ENCODE results near the gene SSH3. TPM values are rescaled to one million over a fixed set of nuclear protein-coding genes. Genes with fewer than 3 reads are reported as not detected.
"Not testable (repeated sequence)": the region's sequence is repeated elsewhere in the genome, so short reads cannot be mapped to it uniquely, and the experiment has no call there.

SSH3 gene, protein sequence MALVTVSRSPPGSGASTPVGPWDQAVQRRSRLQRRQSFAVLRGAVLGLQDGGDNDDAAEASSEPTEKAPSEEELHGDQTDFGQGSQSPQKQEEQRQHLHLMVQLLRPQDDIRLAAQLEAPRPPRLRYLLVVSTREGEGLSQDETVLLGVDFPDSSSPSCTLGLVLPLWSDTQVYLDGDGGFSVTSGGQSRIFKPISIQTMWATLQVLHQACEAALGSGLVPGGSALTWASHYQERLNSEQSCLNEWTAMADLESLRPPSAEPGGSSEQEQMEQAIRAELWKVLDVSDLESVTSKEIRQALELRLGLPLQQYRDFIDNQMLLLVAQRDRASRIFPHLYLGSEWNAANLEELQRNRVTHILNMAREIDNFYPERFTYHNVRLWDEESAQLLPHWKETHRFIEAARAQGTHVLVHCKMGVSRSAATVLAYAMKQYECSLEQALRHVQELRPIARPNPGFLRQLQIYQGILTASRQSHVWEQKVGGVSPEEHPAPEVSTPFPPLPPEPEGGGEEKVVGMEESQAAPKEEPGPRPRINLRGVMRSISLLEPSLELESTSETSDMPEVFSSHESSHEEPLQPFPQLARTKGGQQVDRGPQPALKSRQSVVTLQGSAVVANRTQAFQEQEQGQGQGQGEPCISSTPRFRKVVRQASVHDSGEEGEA
- total RNA-seq (2014; rRNA removed; shearing (Covaris generic)), result 3.8 and 5.9 TPM in 2 replicates
- 11.4 and 14.1 TPM in 2 replicates for polyA plus RNA-seq (2015; cell fraction: cytosol; rRNA removed)
- 49.6 and 63.5 TPM in 2 replicates for polyA plus RNA-seq (2015; cell fraction: nucleus; rRNA removed)

DNA sequence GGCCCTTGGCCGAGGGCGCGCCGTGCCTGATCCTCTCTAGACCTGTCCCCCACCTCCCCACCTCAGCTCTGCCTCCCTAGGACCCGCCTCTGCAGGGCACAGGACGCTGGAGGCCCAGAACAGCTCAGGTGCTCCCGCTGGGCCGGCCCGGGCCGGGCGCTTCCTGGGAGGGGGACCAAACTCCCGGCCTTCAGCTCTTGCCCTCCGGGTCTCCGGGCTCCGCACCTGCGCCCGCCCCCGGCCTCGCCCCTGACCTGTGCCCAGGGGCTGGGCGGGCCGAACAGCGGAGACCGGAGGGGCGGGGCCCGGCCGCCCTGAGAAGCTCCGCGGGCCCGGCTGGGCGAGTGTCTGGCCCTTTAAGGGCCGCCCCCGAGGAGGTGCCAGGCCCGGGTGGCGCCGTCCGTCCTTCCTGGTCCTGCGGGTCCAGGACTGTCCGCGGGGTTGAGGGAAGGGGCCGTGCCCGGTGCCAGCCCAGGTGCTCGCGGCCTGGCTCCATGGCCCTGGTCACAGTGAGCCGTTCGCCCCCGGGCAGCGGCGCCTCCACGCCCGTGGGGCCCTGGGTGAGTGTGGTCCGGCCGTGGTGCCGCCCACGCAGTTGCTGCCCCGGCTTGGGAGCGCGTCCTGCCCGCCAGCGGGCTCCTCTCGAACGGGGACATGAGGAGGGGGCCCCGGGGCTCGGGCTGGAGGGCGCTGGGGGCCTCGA lies at the start of gene SSH3:
TSS of gene SSH3 (plus strand) at position 399 of the 703 bp plus-strand sequence. CDS start at position 495, 96 bp downstream.
- DNase-seq (ENCODE audit: low read depth, low spot score), result peak; percentile 54
- in situ Hi-C loops (cut with HindIII; ENCODE audit: low pct_unique_long_range_greater_than_20kb, low sequenced_read_pairs), result no loop called here

DNA sequence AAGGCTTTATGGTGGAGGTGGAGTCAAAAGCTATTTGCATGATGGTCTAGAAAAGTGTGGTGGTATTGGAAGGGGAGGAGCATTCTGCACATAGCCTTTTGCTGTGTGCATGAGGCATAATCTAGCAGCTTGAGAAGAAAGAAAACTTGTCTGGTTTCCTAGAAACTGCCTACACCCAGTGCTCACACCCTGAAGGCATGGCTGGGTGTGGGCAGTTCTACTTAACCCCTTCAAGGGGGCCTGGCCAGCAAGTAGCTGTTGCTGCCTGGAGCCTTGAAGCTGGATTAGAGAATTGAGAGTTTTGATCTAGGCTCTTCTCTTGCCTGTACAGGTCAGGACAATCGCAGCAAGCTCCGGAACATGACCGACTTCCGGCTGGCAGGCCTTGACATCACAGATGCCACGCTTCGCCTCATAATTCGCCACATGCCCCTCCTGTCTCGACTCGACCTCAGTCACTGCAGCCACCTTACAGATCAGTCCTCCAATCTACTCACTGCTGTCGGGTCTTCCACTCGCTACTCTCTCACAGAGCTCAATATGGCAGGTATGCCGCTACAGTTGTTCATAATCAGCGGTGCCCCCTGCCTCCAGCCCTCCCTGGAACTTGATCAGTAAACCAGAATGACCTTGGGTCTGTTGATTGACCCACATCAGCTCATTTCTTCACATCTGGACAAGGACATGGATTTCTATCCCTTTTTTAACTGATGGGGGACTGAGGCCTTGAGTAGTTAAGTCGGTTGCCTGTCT lies 49.3 kb upstream of the SSH3 start:
- in situ Hi-C loops (cut with HindIII; ENCODE audit: low pct_unique_long_range_greater_than_20kb, low sequenced_read_pairs), result no loop called here

DNA sequence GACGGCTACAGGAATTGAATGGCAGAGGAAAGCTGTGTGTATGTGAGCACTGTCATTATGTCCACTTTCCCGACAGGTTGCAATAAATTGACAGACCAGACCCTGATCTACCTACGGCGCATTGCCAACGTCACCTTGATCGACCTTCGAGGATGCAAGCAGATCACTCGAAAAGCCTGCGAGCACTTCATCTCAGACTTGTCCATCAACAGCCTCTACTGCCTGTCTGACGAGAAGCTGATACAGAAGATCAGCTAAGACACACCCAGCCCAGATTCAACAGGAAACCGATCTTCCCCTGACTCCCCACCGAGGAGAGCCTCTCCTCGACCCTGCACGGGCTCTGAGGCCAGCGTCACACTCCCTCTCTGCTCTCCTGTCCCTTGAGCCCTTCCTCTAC lies 48.5 kb upstream of the SSH3 start:
- DNase-seq (ENCODE audit: low read depth, low spot score), result no peak
- in situ Hi-C loops (cut with HindIII; ENCODE audit: low pct_unique_long_range_greater_than_20kb, low sequenced_read_pairs), result no loop called here

More for the DNA sequence above, 49.3 kb upstream of the SSH3 start:
- peak; percentile 29 for DNase-seq (ENCODE audit: low read depth, low spot score)

DNA sequence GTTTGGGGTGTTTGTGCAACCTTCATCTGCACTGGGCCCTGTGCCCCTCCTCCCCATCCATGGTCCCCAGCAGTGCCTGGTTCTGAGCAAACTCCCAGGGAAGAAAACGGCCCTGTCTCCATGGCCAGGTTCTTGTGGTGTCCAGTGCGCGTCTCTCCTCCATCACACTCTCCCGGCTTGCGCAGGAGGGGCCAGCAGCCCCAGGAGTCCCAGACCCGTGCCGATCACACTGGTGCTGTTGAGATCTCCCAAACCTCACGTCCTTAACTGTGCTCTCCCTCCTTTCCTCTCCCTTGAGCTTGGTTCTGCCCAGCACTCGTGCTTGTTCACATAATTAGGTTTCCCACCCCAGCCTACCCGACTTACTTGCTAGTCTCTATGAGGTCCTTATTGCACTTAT lies 48.0 kb upstream of the SSH3 start:
- DNase-seq (ENCODE audit: low read depth, low spot score), result no peak
- in situ Hi-C loops (cut with HindIII; ENCODE audit: low pct_unique_long_range_greater_than_20kb, low sequenced_read_pairs), result no loop called here

DNA sequence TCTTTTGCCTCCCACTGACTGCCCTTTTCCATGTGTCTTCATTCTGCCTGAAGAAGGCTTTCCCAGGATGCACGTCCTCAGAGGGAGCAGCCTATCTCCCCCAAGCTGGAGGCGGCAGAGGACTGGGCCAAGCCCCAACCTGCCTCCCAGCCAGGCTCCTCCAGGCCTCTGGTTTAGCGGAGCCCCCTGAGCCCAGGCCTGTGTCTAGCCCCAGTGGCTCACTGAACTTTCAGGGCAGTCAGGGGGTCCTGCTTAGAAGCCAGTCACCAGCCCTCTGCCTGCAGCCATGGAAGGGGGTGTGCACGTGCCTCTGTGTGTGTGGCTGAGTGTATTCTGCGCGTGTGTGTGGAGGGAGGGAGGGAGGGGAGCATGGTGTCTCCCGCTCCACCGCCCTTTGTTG lies 47.5 kb upstream of the SSH3 start:
- no peak for DNase-seq (ENCODE audit: low read depth, low spot score)
- in situ Hi-C loops (cut with HindIII; ENCODE audit: low pct_unique_long_range_greater_than_20kb, low sequenced_read_pairs), result no loop called here

DNA sequence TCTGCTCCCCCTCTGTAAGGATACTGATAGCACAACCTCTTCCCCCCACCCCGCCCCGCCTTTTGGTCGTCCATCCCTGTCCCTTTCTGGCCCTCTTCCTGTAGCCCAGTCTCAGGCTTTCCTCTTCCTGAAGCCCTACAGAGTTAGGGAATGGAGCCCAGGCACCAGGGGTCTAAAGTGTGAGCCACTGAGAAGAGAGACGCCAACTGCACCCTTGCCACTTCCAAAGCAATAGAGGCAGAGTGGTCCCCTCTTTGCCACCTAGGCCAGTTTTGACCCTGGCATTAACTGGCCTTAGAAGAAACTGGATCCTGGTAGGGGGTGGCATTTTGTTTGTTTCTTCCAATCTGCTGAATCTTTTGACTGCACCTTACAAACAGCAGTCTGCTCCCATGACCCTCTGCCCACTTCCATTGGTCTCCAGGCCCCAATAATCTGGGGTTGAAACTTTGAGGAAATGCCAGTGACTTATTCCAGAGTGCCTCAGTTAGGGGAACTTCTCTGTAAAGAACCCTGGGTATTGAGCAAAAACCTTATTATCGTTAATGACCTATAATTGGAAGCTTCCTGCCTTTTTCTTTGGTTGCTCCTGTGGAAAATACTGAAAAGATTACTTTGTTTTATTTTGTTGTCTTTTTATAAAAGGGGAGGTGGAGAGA lies 46.7 kb upstream of the SSH3 start:
- no peak for DNase-seq (ENCODE audit: low read depth, low spot score)
- in situ Hi-C loops (cut with HindIII; ENCODE audit: low pct_unique_long_range_greater_than_20kb, low sequenced_read_pairs), result no loop called here

DNA sequence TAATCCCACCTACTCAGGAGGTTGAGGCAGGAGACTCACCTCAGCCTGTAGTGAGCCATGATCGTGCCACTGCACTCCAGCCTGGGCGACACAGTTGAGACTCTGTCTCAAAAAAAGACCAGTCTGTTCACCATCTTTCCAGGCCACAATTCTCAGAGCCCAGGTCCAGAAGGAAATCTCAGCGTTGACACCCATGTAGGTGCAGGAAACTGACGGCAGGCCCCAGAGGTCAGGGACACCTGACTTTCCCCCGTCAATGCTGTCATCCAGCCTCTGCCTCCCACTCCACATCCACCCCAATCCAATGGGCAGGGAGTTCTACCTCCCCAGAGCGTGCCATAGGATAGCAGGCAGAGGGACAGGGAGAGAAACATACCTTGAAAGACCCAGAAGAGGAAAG lies 42.9 kb upstream of the SSH3 start:
- in situ Hi-C loops (cut with HindIII; ENCODE audit: low pct_unique_long_range_greater_than_20kb, low sequenced_read_pairs), result no loop called here
- no peak for DNase-seq (ENCODE audit: low read depth, low spot score)

DNA sequence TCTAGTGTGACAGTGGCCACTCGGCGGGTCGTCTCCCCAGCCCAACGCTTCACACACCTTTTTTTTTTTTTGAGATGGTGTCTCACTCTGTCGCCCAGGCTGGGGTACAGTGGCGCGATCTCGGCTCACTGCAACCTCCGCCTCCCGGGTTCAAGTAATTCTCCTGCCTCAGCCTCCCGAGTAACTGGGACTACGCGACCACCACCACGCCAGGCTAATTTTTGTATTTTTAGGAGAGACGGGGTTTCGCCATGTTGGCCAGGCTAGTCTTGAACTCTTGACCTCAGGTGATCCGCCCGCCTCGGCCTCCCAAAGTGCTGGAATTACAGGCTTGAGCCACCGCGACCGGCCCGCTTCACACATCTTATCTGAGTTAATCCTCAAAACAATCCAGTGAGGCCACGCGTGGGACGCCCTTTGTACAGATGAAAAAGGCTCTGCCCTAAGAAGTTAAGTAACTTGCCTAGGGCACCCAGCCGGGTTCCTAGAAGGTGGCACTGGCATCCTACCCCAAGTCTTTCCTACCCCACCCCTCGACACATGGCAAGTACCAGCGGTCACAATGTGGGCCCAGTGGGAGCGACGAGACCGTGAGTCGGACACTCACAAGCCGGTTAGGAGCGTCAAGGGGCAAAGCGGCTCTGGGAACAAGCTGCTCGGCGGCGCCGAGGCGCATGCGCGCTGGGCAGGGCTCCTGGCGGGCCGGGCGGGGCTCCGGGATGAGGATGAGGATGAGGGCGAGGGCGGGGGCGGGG lies 42.3 kb upstream of the SSH3 start:
- peak; percentile 31 for DNase-seq (ENCODE audit: low read depth, low spot score)
- in situ Hi-C loops (cut with HindIII; ENCODE audit: low pct_unique_long_range_greater_than_20kb, low sequenced_read_pairs), result not testable (repeated sequence)

DNA sequence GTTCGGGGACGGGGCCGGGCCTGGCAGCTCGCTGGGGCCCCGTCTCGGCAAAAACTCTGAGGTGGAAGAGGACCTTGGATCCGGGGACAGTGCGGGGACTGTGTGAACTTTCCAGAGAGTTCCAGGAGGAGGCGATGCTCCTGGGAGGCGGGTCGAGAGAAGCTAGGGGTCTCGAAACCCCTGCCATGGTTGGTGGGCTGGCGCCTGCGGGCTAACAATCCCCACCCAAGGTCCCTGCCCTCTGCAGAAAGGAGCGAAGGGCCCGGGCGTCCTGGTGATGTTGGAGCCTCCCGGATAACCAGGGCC lies 41.7 kb upstream of the SSH3 start:
- in situ Hi-C loops (cut with HindIII; ENCODE audit: low pct_unique_long_range_greater_than_20kb, low sequenced_read_pairs), result no loop called here
- no peak for DNase-seq (ENCODE audit: low read depth, low spot score)

DNA sequence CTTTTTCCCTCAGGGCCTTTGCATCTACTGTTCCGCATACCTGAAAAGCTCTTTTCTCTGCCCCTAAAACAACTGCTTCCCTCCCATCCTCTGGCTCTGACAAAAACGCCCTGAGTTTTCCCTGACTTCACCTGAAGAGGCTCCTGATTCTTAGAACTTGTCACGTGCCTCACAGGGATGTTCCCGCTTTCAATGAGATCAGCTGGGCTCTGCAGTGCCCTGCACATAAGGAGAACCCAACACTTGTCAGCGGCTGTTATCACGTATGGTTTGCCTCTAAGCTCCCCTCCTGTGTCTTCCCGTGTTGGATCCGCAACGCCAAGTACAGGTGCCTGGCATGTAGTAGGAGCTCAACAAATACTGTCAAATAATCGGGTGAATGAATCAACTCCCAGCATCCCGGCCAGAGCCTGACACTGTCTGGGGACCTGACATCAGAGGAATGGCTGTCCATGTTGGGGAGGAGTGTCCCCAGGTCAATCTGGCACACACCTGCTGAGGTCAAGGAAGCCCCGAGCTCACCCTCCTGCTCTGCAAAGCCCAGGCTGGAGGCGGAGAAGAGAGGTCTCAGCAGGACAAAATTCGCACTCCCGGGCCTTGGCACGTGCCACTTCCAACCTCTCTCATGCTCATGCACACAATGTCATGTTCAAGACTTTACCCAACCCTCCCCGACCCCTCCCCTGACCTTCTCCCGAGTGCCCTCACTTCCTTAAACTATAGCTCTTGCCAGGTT lies 41.2 kb upstream of the SSH3 start:
- DNase-seq (ENCODE audit: low read depth, low spot score), result no peak
- in situ Hi-C loops (cut with HindIII; ENCODE audit: low pct_unique_long_range_greater_than_20kb, low sequenced_read_pairs), result no loop called here

DNA sequence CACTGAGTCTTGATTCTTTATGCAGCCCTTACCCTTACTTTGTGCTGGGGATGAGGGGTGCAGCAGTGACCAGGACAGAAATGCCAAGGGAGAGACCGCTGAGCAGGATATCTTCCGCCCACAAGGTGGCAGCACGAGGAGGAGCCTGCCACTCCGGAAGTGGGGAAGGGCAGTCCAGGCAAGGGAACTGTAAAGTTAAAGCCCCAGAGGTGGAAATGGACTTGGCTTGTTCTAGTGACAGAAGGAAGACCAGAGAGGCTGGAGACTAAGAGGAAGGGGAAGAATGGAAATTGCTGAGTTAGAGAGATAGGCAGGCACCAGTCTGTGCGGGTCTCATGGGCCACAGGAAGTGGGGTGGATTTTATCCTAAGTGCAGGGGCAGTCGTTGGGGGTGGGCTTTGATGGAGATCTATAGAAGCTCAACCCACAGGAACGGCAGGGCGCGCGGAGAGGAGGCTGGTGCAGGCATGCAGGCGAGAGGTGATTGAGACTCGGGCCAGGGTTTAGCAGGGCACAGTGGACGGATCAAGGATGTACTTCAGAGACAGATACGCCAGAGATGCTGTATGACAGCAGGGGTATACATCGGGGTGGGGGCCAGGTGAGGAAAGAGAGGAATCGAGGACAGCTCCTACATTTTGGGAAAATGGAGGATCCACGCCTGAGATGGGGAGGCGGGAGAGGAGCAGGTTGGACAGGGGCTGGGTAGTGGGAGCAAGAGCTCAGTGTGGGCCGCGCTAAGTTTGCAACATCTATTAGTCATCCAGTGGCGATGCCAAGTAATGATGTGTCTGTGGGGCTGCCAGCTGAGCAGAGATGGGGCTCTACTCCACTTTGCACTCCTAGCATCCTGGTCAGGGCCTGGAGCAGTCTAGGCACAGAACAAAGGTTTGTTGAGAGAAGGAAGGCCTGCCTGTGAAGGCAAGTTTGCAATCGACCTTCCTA lies 40.3 kb upstream of the SSH3 start:
- in situ Hi-C loops (cut with HindIII; ENCODE audit: low pct_unique_long_range_greater_than_20kb, low sequenced_read_pairs), result no loop called here
- peak; percentile 75 for DNase-seq (ENCODE audit: low read depth, low spot score)

DNA sequence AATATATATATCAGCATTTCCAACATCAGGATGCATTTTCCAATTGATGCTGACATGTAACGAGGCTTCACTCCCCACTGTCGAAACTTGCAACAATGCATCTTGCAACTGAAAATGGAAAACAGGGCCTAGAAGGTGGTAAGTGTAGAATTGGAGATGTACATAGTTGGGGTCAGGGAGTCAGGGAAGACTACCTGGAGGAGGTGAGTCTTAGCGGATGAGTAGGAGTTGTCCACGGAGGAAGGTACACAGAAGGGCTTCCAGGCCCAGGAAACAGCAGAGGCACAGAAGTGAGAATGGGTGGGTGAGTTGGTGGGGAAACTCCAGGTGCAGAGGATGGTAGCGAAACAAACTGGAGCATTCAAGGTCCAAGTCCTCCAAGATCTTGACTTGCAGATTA lies 39.1 kb upstream of the SSH3 start:
- in situ Hi-C loops (cut with HindIII; ENCODE audit: low pct_unique_long_range_greater_than_20kb, low sequenced_read_pairs), result no loop called here
- DNase-seq (ENCODE audit: low read depth, low spot score), result no peak

DNA sequence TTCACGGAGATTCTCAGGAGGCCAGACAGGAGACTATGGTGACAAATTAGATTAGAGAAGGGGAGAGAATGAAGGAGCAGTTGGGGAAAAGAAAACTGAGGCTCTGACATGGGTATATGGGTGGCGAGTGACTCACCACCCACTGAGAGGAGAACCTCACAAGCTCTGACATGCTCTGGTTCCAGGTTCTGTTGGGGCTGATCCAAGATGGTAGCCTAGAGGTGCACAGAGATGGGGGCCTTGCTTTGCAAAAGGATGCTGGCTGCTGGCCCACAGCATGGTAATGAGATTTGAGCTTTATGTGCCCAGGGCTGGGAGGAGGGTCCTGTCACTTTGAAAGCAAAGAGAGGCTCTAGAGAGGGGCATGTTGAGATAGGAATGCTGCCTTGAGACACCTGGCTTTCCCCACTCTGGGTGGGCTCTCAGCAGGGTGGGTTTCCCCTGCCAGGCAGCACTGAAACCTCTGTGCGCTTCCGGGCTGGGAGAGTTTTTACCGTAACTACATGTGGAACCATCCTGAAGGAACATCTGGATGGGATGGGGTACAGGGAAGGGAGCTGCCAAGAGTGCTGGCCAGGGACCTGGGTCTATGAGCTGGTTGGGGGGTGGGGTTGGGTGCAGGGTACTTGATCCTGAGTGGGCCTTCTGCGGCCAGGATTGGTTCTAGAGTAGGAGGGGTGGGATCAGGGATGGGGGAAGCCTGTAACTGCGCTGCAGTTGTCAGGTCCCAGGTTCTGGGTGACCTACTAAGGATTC lies 38.3 kb upstream of the SSH3 start:
- in situ Hi-C loops (cut with HindIII; ENCODE audit: low pct_unique_long_range_greater_than_20kb, low sequenced_read_pairs), result no loop called here
- DNase-seq (ENCODE audit: low read depth, low spot score), result no peak

DNA sequence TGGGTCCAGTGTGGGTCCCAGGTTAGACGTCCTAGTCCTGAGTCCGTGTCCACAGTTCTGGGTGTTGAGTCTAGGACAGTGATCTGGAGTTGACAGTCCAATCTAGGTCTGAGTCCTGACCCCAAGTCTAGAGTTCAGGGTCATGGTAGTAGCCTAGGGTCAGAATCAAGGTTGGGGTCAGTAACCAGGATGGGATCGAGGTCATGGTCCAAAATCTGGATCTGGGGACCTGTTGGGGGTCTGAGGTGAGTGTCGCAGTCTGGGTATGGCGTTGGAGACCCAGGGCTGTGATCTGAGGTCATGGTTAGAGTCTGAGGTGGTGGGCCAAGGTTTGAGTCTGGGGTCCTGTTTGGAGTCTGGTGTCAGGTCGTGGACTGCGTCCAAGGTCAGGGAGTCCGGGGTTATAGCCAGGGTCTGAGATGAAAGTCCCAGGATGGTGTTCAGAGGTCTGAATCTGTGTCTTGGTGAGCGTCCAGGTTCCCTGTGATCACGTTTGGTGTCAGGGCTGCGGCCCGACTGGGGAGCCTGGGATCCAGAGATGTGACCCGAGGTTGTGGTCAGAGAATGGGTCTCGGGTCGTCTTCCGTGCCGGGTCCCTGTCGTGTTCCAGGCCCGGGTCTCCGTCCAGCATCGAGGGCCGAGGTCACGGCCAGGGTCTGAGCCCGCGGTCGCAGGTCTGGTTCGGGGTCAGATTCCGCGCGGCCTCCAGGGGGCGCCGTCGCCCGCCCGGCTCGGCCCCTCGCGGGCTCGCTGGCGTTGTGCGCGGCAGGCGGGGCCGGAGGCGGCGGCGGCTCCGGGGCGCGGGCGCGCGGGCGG lies 37.5 kb upstream of the SSH3 start:
- DNase-seq (ENCODE audit: low read depth, low spot score), result peak; percentile 58
- in situ Hi-C loops (cut with HindIII; ENCODE audit: low pct_unique_long_range_greater_than_20kb, low sequenced_read_pairs), result no loop called here
